NCI-H187 treated with DMSO at 0.1 percent for 48 hours (cell line): ENCODE data around the gene USP17L27.
"Not testable (repeated sequence)": the region's sequence is repeated elsewhere in the genome, so short reads cannot be mapped to it uniquely, and the experiment has no call there.

Source experiments
- DNase-seq: peaks from one replicate; lab custom pipeline; 2025; lab: John Stamatoyannopoulos, UW

The USP17L27 gene, protein sequence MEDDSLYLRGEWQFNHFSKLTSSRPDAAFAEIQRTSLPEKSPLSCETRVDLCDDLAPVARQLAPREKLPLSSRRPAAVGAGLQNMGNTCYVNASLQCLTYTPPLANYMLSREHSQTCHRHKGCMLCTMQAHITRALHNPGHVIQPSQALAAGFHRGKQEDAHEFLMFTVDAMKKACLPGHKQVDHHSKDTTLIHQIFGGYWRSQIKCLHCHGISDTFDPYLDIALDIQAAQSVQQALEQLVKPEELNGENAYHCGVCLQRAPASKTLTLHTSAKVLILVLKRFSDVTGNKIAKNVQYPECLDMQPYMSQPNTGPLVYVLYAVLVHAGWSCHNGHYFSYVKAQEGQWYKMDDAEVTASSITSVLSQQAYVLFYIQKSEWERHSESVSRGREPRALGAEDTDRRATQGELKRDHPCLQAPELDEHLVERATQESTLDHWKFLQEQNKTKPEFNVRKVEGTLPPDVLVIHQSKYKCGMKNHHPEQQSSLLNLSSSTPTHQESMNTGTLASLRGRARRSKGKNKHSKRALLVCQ

DNA sequence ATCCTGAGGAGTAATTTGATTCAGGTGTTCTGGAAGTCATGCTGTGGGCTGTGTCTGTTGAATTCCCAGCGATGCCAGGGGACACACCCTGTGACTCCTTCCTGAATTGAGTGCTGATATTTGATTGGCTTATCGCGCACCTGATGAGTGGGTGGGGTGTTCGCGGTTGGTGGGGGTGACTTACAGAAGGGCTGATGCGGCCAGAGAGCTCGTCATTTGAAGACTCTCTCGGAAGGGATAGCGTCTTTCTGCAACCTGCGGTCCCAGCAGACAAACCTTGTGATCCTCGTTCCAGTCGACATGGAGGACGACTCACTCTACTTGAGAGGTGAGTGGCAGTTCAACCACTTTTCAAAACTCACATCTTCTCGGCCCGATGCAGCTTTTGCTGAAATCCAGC, at the start of gene USP17L27:
TSS of gene USP17L27 (plus strand) at position 301 of the 400 bp plus-strand sequence. CDS start at position 301, 0 bp downstream.
- not testable (repeated sequence) for DNase-seq

DNA sequence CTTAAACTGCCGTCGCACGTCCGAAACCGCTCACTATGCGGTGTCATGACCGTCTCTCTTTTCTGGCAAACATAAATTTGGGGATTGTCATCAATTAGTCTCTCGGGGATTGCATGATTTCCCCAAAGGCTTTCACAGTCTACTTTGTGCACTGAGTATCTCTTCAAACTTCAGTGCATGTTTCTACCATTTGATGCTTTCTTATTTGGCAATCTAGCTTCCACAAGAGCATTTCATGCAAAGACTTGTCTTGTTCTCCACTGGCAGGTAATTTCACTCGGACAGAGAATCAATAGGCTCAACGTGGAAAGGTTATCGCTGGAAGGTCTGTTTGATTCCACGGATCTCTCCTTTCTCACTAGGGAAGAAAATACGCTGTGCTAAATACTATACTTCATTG, 19.8 kb upstream of the USP17L27 start:
- not testable (repeated sequence) for DNase-seq

GRCh38 chr4:9324865-9325264, 19.1 kb upstream of the USP17L27 start, which contains the start of gene USP17L24:
Gene USP17L24, plus strand, starts transcription at chr4:9325165. Its CDS starts 0 bp downstream, at chr4:9325165.
- not testable (repeated sequence) for DNase-seq

DNA sequence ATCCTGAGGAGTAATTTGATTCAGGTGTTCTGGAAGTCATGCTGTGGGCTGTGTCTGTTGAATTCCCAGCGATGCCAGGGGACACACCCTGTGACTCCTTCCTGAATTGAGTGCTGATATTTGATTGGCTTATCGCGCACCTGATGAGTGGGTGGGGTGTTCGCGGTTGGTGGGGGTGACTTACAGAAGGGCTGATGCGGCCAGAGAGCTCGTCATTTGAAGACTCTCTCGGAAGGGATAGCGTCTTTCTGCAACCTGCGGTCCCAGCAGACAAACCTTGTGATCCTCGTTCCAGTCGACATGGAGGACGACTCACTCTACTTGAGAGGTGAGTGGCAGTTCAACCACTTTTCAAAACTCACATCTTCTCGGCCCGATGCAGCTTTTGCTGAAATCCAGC, 14.3 kb upstream of the USP17L27 start, which contains the start of gene USP17L25:
TSS of gene USP17L25 (plus strand) at position 301 of the 400 bp plus-strand sequence. CDS start at position 301, 0 bp downstream.
- DNase-seq: not testable (repeated sequence)

- not testable (repeated sequence) for DNase-seq
These were observed 9.6 kb upstream of the USP17L27 start, which contains the start of gene USP17L26 for GRCh38 chr4:9334358-9334757. Gene USP17L26, plus strand, starts transcription at chr4:9334658. Its CDS starts 0 bp downstream, at chr4:9334658.

DNA sequence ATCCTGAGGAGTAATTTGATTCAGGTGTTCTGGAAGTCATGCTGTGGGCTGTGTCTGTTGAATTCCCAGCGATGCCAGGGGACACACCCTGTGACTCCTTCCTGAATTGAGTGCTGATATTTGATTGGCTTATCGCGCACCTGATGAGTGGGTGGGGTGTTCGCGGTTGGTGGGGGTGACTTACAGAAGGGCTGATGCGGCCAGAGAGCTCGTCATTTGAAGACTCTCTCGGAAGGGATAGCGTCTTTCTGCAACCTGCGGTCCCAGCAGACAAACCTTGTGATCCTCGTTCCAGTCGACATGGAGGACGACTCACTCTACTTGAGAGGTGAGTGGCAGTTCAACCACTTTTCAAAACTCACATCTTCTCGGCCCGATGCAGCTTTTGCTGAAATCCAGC, 4.8 kb upstream of the USP17L27 start, which contains the start of gene USP17L5:
TSS of gene USP17L5 (plus strand) at position 301 of the 400 bp plus-strand sequence. CDS start at position 301, 0 bp downstream.
- not testable (repeated sequence) for DNase-seq

- DNase-seq: not testable (repeated sequence)
These were observed 4.6 kb downstream of the USP17L27 start, which contains the start of gene USP17L28 for GRCh38 chr4:9348593-9348992. Gene USP17L28, plus strand, starts transcription at chr4:9348893. Its CDS starts 0 bp downstream, at chr4:9348893.

DNA sequence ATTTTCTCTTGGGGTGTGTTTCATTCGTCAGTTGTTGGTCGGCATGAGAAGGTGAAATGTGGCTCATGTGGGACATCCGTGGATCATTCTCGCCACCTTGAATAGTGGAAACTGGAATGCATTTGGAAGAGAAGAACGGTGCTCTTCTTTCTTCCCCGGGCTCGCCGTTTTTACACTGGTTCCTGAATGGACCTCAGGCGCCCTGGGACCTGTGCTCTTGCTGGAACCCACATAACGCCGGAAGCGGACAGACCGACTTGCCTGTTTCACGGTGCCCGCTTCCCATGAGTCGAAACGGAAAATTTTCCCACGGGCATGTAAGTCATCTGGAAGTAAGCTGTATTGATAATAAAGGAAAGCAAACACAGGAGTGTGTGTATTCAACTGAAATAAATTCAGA, 6.9 kb downstream of the USP17L27 start:
- not testable (repeated sequence) for DNase-seq

DNA sequence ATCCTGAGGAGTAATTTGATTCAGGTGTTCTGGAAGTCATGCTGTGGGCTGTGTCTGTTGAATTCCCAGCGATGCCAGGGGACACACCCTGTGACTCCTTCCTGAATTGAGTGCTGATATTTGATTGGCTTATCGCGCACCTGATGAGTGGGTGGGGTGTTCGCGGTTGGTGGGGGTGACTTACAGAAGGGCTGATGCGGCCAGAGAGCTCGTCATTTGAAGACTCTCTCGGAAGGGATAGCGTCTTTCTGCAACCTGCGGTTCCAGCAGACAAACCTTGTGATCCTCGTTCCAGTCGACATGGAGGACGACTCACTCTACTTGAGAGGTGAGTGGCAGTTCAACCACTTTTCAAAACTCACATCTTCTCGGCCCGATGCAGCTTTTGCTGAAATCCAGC, 9.4 kb downstream of the USP17L27 start, which contains the start of gene USP17L29:
TSS of gene USP17L29 (plus strand) at position 301 of the 400 bp plus-strand sequence. CDS start at position 301, 0 bp downstream.
- not testable (repeated sequence) for DNase-seq

DNA sequence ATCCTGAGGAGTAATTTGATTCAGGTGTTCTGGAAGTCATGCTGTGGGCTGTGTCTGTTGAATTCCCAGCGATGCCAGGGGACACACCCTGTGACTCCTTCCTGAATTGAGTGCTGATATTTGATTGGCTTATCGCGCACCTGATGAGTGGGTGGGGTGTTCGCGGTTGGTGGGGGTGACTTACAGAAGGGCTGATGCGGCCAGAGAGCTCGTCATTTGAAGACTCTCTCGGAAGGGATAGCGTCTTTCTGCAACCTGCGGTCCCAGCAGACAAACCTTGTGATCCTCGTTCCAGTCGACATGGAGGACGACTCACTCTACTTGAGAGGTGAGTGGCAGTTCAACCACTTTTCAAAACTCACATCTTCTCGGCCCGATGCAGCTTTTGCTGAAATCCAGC, 18.9 kb downstream of the USP17L27 start, which contains the start of gene USP17L30:
TSS of gene USP17L30 (plus strand) at position 301 of the 400 bp plus-strand sequence. CDS start at position 301, 0 bp downstream.
- not testable (repeated sequence) for DNase-seq

DNA sequence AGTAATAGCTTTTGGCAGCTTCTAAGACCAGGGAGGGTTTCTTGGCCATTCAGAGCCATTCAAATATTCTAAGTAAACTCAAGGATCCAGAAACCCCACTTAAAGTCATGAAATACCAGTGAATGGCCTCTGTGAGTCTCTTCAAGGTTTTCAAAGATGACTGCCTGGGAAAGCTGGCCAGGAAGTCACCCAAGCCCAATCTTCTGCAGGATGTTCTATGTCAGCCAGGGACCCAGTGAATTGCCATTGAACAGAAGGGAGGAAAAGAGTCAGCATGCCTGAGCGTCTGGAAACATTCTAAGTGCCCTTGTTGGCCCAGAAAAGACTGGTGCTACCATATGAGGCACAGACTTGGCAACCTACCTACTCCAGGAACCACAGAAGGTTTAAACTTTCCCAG, 35.9 kb downstream of the USP17L27 start:
- not testable (repeated sequence) for DNase-seq

DNA sequence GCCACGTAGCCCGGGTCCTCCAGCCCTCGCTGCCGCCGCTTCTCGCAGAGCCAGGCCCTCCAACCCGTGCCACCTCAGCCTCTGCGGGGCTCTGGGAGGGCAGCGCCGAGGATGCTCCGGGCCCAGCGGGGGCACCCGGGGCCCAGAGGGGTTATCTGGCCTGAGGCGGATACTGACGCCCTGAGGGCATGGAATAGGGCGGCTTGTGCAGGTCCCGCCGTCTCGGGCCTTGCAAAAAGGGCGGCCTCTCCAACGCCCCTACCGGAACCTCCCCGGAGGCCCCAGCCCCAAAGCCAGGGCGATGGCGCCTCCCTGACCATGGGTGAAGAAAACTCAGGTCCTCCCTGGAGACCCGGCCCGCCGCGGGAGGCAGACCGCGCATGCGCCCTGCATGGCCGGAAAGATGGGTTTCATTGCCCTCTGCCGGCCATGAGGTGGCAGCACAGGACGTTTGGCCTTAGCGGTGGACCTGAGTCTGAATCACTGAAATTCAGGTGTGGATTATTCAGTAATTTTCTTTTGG, 37.1 kb downstream of the USP17L27 start:
- not testable (repeated sequence) for DNase-seq

DNA sequence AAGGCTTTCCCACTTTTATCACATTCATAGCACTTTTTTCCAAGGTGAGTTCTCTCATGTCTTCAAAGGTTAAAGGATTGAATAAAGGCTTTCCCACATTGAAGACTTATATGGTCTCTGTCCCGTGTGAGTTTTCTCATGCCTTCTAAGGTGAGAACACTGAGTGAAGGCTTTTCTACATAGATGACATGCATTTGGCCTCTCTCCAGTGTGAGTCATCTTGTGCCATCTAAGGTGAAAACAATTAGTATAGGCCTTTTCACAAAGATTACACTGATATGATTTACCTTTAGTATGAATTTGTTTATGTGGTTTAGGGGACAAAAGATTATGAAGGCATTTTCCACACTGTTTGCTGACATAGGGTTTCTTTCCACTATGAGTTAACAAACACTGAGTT, 40.2 kb downstream of the USP17L27 start:
- no peak for DNase-seq

GRCh38 chr4:9389001-9389400, 45.1 kb downstream of the USP17L27 start:
- not testable (repeated sequence) for DNase-seq
